ENCODE results near the gene GPN3.

- TF ChIP-seq RNF2 (IDR thresholded peaks at IDR 0.05; ENCODE audit: borderline replicate concordance, low read depth, low read length, missing control alignments, poor library complexity, severe bottlenecking): no peak
- no peak for TF ChIP-seq RFX5 (IDR thresholded peaks at IDR 0.05; ENCODE audit: borderline replicate concordance, low read depth, low read length)
- no peak for TF ChIP-seq EZH2 (IDR thresholded peaks at IDR 0.05; ENCODE audit: low read depth, low read length, severe bottlenecking)
- TF ChIP-seq CTCF (IDR thresholded peaks at IDR 0.05; ENCODE audit: control extremely low read depth in 1 of 3, insufficient read depth in 1 of 3, low read depth in 1 of 3, low read length in 3 of 3): no peak
- no peak for TF ChIP-seq YY1 (IDR thresholded peaks at IDR 0.05; ENCODE audit: low read depth, low read length)
- TF ChIP-seq EP300 (IDR thresholded peaks at IDR 0.05; ENCODE audit: borderline replicate concordance in 1 of 2, low read depth in 2 of 2, low read length in 2 of 2): no peak
These were observed 41.7 kb downstream of the GPN3 start for GRCh38 chr12:110426406-110426805.

Measured in H1 (cell line).